Skeletal muscle satellite cell (primary cell): Measurements from ENCODE around the gene ARIH1.

ENCODE experiments used
- H3K27me3 ChIP-seq: 2 replicates; pipeline ENCODE4 v1.7.0; 2013; ENCODE audit warnings: low read length; ENCODE audit not compliant: control insufficient read depth, insufficient read depth
- H3K36me3 ChIP-seq: 2 replicates; pipeline ENCODE4 v1.7.0; 2013; ENCODE audit warnings: mild to moderate bottlenecking, control low read depth, low read length; ENCODE audit not compliant: insufficient read depth
- H3K4me1 ChIP-seq: 2 replicates; pipeline ENCODE4 v1.7.0; 2013; ENCODE audit warnings: low read length; ENCODE audit not compliant: control insufficient read depth, insufficient read depth
- H3K4me2 ChIP-seq: 2 replicates; pipeline ENCODE4 v1.7.0; 2013; ENCODE audit warnings: mild to moderate bottlenecking, low read length
- H3K4me3 ChIP-seq: 2 replicates; pipeline ENCODE4 v1.7.0; 2013; ENCODE audit warnings: low read length
- H3K9ac ChIP-seq: 2 replicates; pipeline ENCODE4 v1.7.0; 2013; ENCODE audit warnings: mild to moderate bottlenecking, low read depth, low read length, moderate library complexity
- H3K9me3 ChIP-seq: replicated peaks from 2 replicates; pipeline ENCODE4 v1.7.0; 2013; ENCODE audit warnings: mild to moderate bottlenecking, control low read depth, low read length

The ARIH1 gene

DNA sequence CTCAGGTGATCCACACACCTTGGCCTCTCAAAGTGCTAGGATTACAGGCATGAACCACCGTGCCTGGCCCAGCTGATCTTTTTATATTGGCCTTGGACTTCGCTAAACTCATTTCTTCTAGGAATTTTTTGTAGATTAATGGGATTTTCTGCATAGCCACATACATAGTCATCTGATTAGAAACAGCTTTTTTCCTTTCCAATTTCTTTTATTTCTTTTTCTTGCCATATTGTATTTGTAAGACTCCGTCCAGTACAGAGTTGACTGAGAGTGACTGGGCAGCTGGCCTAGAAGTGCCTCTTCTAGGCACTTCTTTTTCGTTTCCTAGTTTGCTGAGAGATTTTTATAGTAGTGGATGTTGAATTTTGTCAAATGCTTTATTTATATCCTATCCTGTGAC, 37.4 kb downstream of the ARIH1 start:
- Histone ChIP-seq H3K27me3 (no peaks in the 10 kb centered on the region), H3K9ac (no peak overlapping the region), H3K9me3 (no peaks in the 10 kb centered on the region), H3K4me3 (no peak overlapping the region), H3K4me2 (no peak overlapping the region), H3K4me1 (no peaks in the 10 kb centered on the region), H3K36me3 (no peaks in the 10 kb centered on the region)

DNA sequence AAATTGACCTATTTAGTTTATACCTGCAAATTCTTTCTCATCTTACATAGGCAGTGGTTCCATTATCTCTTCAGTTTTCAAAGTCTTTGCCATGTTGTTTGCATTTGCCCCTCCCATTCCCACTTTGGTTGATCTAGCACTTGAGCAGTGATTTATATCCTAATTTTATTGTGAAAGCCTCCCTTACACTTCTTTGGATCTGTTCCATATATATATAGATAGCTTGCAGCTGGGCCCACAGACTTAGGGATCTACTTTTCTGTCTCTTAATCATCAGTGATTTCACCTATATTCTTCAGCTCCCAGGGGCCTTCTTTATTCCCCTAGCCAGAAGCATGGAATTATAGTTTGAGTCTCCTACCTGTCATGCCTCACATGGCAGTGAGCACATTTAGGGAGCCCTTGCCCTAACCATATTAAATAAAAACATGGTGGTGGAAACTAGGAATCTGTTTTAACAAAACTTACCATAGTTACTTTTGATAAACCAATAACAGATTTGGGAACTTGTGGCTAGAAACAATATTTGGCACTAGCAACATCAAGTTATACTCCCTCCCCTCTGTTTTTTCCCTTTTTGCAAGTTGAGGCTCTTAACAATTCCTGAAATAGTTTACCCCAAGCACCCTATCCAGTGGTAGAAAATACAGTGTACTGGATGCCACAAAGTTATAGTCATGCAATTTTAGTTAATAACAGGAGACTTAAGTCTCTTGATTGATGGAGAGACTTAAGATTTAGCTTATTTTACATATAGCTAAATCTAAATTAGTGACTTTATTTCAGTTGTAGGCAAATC, 41.7 kb downstream of the ARIH1 start:
- H3K4me3 ChIP-seq: no peak overlapping the region
- no peaks in the 10 kb centered on the region for H3K27me3 ChIP-seq
- no peak overlapping the region for H3K9ac ChIP-seq
- no peaks in the 10 kb centered on the region for H3K9me3 ChIP-seq
- no peak overlapping the region for H3K4me2 ChIP-seq
- no peaks in the 10 kb centered on the region for H3K4me1 ChIP-seq
- no peaks in the 10 kb centered on the region for H3K36me3 ChIP-seq

DNA sequence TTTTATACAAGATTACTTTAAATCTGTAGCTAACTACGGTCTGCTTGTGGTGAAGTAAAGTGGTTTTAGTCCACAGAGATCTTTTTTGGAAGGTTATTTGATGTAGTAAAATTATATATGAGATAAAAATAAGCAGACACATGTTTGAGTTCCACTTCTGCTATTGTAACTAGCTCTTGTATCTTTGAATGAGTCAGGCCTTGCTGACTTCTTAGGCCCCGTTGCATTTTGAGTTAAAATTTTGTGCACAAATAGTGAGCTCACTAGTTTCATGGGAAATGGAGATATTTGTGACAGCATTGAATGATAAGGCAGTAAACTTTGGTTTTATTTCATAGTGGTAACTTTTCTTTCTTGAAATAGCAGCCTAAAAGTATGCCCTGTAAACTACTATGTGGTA, 42.6 kb downstream of the ARIH1 start:
- Histone ChIP-seq H3K9ac (no peak overlapping the region), H3K36me3 (no peaks in the 10 kb centered on the region), H3K4me2 (no peak overlapping the region), H3K4me3 (no peak overlapping the region), H3K4me1 (peaks cover 6% of the 10 kb centered on the region), H3K27me3 (no peaks in the 10 kb centered on the region), H3K9me3 (no peaks in the 10 kb centered on the region)

DNA sequence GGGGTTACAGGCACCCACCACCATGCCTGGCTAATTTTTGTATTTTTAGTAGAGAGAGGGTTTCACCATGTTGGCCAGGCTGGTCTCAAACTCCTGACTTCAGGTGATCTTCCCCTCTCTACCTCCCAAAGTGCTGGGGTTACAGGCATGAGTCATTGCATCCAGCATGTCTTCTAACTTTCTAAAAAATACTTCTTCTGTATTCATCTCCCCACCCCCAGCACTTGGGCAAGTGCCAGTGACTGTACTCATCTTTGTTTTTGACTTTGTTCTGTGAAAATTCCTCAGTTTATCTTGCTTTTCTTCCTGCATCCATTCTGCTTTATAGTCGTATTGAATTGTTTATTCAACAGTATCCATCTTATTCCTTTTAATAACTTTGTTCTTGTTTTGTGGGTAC, 47.6 kb downstream of the ARIH1 start:
- Histone ChIP-seq H3K4me2 (no peak overlapping the region), H3K4me3 (no peak overlapping the region), H3K27me3 (no peaks in the 10 kb centered on the region), H3K36me3 (peaks cover 5% of the 10 kb centered on the region), H3K9ac (no peak overlapping the region), H3K4me1 (peaks cover 11% of the 10 kb centered on the region), H3K9me3 (no peaks in the 10 kb centered on the region)

DNA sequence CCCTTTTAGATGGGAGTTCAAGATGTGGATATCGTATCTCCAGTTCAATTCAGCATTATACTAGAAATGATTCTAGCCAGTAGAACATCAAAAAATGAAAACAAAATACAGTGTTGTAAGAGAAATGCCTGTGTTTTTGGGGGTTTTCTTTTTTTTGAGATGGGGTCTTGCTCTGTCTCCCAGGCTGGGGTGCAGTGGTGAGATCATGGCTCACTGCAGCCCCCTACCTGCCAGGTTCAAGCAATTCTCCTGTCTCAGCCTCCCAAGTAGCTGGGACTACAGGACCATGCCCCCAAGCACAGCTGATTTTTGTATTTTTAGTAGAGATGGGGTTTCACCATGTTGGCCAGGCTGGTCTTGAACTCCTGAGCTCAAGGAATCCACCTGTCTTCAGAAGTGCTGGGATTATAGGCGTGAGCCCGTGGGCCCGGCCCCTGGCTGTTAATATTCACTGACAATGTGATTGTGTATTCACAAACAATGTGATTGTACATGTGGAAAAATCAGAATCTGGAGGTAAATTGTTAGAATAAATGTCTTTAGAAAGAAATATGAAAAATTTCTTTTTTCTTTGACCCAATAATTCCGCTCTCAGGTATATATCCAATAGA, 59.0 kb downstream of the ARIH1 start:
- Histone ChIP-seq H3K27me3 (no peaks in the 10 kb centered on the region), H3K9me3 (no peaks in the 10 kb centered on the region), H3K4me1 (no peaks in the 10 kb centered on the region), H3K4me2 (no peak overlapping the region), H3K4me3 (no peak overlapping the region), H3K9ac (no peak overlapping the region), H3K36me3 (no peaks in the 10 kb centered on the region)

DNA sequence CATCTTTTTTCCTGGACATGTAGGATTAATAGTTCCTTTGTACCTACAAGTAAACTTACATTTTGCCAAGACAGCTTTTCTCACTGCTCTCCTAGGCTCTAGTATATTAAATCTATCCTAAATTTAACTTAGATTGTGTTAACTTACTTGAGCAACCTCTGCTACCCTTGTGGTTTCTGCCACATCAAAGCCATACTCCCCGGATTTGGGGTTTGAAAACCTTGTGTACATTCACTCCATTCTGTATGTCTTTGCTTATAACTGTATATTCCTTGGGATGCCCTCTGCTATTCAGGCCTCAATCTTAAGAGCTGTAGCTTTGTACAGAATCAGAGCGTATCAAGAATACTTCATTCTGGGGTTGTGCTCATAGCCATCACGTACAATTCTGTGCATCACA, 60.4 kb downstream of the ARIH1 start:
- H3K4me2 ChIP-seq: no peak overlapping the region

DNA sequence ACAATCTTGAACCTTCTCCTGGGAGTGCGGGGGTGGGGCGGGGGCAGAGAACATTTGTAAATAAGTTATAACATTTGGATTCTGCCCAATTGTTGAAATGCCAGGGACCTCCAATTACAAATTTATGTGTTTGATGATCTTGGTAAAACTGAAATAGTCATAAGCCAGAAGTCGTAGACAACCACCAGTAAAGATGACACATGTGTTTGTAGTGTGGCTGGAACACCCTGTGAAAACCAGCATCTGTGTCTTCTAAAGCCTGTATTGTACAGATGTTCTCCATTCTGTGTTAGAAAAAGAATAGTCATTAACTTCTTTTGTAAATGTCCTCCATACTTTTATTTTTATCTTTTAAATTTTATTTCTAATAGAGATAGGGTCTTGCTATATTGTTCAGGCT, 61.8 kb downstream of the ARIH1 start:
- Histone ChIP-seq H3K9ac (no peak overlapping the region), H3K4me3 (no peak overlapping the region), H3K4me1 (no peaks in the 10 kb centered on the region), H3K36me3 (peaks cover 5% of the 10 kb centered on the region), H3K9me3 (peaks cover 1% of the 10 kb centered on the region), H3K27me3 (no peaks in the 10 kb centered on the region), H3K4me2 (no peak overlapping the region)

More for the DNA sequence above, 60.4 kb downstream of the ARIH1 start:
- H3K36me3 ChIP-seq: peaks cover 2% of the 10 kb centered on the region
- H3K9ac ChIP-seq: no peak overlapping the region
- H3K9me3 ChIP-seq: no peaks in the 10 kb centered on the region
- no peaks in the 10 kb centered on the region for H3K27me3 ChIP-seq
- H3K4me1 ChIP-seq: no peaks in the 10 kb centered on the region
- H3K4me3 ChIP-seq: no peak overlapping the region

DNA sequence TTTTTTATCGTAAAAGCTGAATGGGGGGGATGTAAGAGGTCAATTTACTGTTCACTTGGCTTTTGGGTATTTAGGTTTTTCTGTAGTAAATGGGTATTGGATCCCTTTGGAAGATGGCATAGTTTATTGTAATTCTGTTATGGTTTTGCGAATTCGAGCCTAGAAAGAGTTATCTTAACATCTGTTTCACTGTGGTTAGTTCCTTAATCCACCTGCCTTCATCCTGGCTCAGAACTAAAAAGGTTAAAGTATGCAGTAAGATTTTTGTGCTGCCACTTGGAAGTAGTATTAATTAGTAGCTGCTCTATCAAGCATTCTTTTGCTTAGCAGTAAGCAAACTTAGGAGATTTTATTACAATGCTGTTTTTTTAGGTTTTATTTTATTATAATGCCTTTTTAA, 62.4 kb downstream of the ARIH1 start:
- H3K4me3 ChIP-seq: no peak overlapping the region
- H3K4me2 ChIP-seq: no peak overlapping the region
- H3K27me3 ChIP-seq: no peaks in the 10 kb centered on the region
- peaks cover 10% of the 10 kb centered on the region for H3K36me3 ChIP-seq
- peaks cover 3% of the 10 kb centered on the region for H3K9me3 ChIP-seq
- H3K9ac ChIP-seq: no peak overlapping the region
- no peaks in the 10 kb centered on the region for H3K4me1 ChIP-seq

DNA sequence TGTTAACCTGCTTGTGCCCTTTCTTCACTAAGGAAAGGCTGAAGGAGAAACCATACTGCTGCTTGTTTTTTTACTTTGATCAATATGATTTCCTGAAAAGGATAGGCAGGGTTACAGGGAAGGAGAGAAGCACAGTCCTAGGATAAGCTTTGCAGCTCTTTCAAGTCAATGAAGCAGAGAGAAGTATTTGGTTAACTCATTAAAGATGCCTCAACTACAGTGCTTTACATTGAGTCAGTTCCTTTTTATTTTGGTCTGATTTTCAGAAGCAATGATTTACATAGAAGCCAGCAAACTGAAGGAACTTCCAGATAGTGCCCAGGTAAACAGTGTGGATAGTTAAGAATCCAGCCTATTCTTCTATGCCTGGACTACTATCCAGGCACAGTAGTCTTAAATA, 64.8 kb downstream of the ARIH1 start:
- Histone ChIP-seq H3K36me3 (peaks cover 12% of the 10 kb centered on the region), H3K27me3 (no peaks in the 10 kb centered on the region), H3K4me1 (no peaks in the 10 kb centered on the region), H3K9me3 (peaks cover 3% of the 10 kb centered on the region), H3K4me3 (no peak overlapping the region), H3K9ac (no peak overlapping the region), H3K4me2 (no peak overlapping the region)

DNA sequence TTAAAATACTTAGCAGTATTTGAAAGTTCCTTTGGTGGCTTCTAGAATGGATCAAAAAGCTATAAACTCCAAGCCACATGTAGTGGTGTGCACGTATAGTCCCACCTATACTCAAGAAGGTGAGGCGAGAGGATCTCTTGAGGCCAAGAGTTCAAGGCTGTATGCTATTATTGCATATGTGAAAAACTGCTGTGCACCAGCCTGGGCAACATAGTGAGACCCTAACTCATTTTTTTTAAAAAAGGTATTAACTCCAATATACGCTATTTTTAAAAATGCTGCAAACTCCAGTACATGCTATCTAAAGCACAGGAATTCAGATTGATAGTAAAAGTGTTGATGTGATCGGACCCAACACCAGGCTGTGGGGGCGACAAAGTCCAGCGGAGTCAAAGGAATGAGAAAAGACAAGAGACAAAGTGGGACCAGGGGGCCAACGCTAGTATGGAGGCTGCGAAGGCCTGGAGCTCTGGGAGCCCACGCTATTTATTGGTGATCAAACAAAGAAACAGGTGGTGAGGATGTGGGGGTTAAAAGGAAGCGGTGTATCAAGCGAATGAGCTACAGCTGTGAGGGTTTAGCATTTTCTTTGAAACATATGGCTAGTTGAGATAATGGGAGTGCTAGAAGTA, 66.6 kb downstream of the ARIH1 start:
- Histone ChIP-seq H3K36me3 (peaks cover 16% of the 10 kb centered on the region), H3K9me3 (peaks cover 3% of the 10 kb centered on the region), H3K4me3 (no peak overlapping the region), H3K4me1 (no peaks in the 10 kb centered on the region), H3K27me3 (no peaks in the 10 kb centered on the region), H3K4me2 (no peak overlapping the region), H3K9ac (no peak overlapping the region)

DNA sequence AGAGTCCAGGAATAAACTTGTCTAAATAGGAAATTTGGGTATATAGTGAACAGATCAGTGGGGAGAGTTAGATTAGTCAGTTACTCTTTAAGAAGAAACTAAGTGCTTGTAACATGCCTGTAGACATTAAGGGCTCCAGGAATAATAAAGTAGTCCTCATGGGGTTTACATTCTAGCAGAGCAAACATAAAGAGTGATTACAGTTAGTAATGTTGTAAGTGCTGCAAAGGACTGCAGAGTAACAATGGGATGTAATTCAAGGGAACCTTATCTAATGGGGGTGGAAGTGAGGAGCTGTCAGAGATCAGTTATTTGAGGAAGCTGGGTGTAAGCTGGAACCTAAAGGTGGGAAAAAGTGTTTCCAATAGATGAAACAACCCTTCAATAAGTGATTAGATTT, 67.5 kb downstream of the ARIH1 start:
- no peaks in the 10 kb centered on the region for H3K27me3 ChIP-seq
- H3K36me3 ChIP-seq: peaks cover 25% of the 10 kb centered on the region
- H3K4me2 ChIP-seq: no peak overlapping the region
- H3K4me1 ChIP-seq: no peaks in the 10 kb centered on the region
- H3K9me3 ChIP-seq: peaks cover 3% of the 10 kb centered on the region
- no peak overlapping the region for H3K4me3 ChIP-seq
- H3K9ac ChIP-seq: no peak overlapping the region
